DOHH2 (cell line): ENCODE data around the gene RAPGEF5.

Source experiments
- H3F3A ChIP-seq: fragments of 200-600 bp; sonication (generic), shearing (Covaris generic); 2 replicates; pipeline ENCODE4 v1.6.0; 2016; ENCODE audit warnings: antibody characterized with exemption, mild to moderate bottlenecking; ENCODE audit not compliant: control insufficient read depth, insufficient read depth
- H3K27ac ChIP-seq: fragments of 200-600 bp; sonication (generic); 2 replicates; pipeline ENCODE4 v1.5.1; 2014; ENCODE audit warnings: low read depth, mild to moderate bottlenecking, low read length, moderate library complexity
- H3K27me3 ChIP-seq: fragments of 200-600 bp; sonication (generic); 2 replicates; pipeline ENCODE4 v1.6.1; 2014; ENCODE audit warnings: mild to moderate bottlenecking, low read length, mixed read lengths; ENCODE audit not compliant: control insufficient read depth
- H3K36me3 ChIP-seq: fragments of 200-600 bp; sonication (generic); 2 replicates; pipeline ENCODE4 v1.6.1; 2014; ENCODE audit warnings: mild to moderate bottlenecking, low read length, moderate library complexity, mixed read lengths; ENCODE audit not compliant: control insufficient read depth
- H3K4me1 ChIP-seq: fragments of 200-600 bp; sonication (generic); 2 replicates; pipeline ENCODE4 v1.6.1; 2014; ENCODE audit warnings: mild to moderate bottlenecking, low read length, mixed read lengths; ENCODE audit not compliant: control insufficient read depth
- H3K4me2 ChIP-seq: fragments of 200-600 bp; sonication (generic); 2 replicates; pipeline ENCODE4 v1.6.0; 2014; ENCODE audit warnings: mild to moderate bottlenecking, low read length, moderate library complexity
- H3K4me3 ChIP-seq: fragments of 200-600 bp; sonication (generic); 2 replicates; pipeline ENCODE4 v1.5.1; 2014; ENCODE audit warnings: mild to moderate bottlenecking, low read length, mixed read lengths
- H3K79me2 ChIP-seq: fragments of 200-600 bp; sonication (generic); 2 replicates; pipeline ENCODE4 v1.6.1; 2014; ENCODE audit warnings: mild to moderate bottlenecking, low read length, mixed read lengths; ENCODE audit not compliant: control insufficient read depth
- H3K9me2 ChIP-seq: fragments of 200-600 bp; sonication (generic); replicated peaks from 2 replicates; pipeline ENCODE4 v1.6.1; 2014; ENCODE audit warnings: mild to moderate bottlenecking, low read length, mixed read lengths; ENCODE audit not compliant: control insufficient read depth
- H3K9me3 ChIP-seq: fragments of 200-600 bp; sonication (generic); 2 replicates; pipeline ENCODE4 v1.6.1; 2014; ENCODE audit warnings: antibody characterized with exemption, low read length, mixed read lengths; ENCODE audit not compliant: control insufficient read depth, insufficient read depth
- H4K20me1 ChIP-seq: fragments of 200-600 bp; sonication (generic); 2 replicates; pipeline ENCODE4 v1.6.0; 2014; ENCODE audit warnings: low read depth, mild to moderate bottlenecking, antibody characterized with exemption, low read length, moderate library complexity; ENCODE audit not compliant: control insufficient read depth, insufficient read depth
- CTCF ChIP-seq: fragments of 200-600 bp; sonication (generic); IDR thresholded peaks from one replicate; pipeline ENCODE4 v1.5.1; 2014; ENCODE audit warnings: antibody characterized with exemption, mild to moderate bottlenecking, low read depth, low read length; ENCODE audit not compliant: poor library complexity, severe bottlenecking
- EZH2phosphoT487 ChIP-seq: fragments of 200-600 bp; sonication (generic); IDR thresholded peaks from 2 replicates; pipeline ENCODE4 v1.6.1; 2017; ENCODE audit warnings: borderline replicate concordance, mild to moderate bottlenecking, antibody characterized with exemption, low read length, moderate library complexity, mixed read lengths

Gene RAPGEF5

GRCh38 chr7:22372863-22373262, 15.9 kb upstream of the RAPGEF5 start:
- Histone ChIP-seq H3K79me2 (peaks cover 17% of the 10 kb centered on the region), H3F3A (peaks cover 42% of the 10 kb centered on the region), H3K27me3 (no peaks in the 10 kb centered on the region), H3K27ac (peak overlapping the region; percentile 97), H3K4me3 (peak overlapping the region; percentile 17), H3K36me3 (peaks cover 15% of the 10 kb centered on the region; the same call in 1 of the 2 replicates), H3K9me2 (no peaks in the 10 kb centered on the region), H4K20me1 (no peaks in the 10 kb centered on the region), H3K9me3 (no peaks in the 10 kb centered on the region), H3K4me1 (peaks cover 98% of the 10 kb centered on the region), H3K4me2 (peak overlapping the region; percentile 92)
- no peak for TF ChIP-seq EZH2phosphoT487
- TF ChIP-seq CTCF, result no peak

- Histone ChIP-seq H3F3A (peaks cover 32% of the 10 kb centered on the region), H3K4me1 (peaks cover 98% of the 10 kb centered on the region), H3K9me2 (no peaks in the 10 kb centered on the region), H3K27me3 (no peaks in the 10 kb centered on the region), H3K79me2 (peaks cover 12% of the 10 kb centered on the region), H3K9me3 (no peaks in the 10 kb centered on the region), H3K36me3 (peaks cover 15% of the 10 kb centered on the region; the same call in 1 of the 2 replicates), H3K4me2 (peak overlapping the region; percentile 30), H3K4me3 (no peak overlapping the region; the same call in 1 of the 2 replicates), H4K20me1 (no peaks in the 10 kb centered on the region), H3K27ac (peak overlapping the region; percentile 17; the same call in 1 of the 2 replicates)
- TF ChIP-seq EZH2phosphoT487 (no peak), CTCF (no peak)
These were observed 14.9 kb upstream of the RAPGEF5 start for GRCh38 chr7:22371878-22372277.

GRCh38 chr7:22364900-22365299, 7.9 kb upstream of the RAPGEF5 start:
- H3F3A ChIP-seq, result peaks cover 31% of the 10 kb centered on the region
- peaks cover 93% of the 10 kb centered on the region for H3K4me1 ChIP-seq
- peaks cover 12% of the 10 kb centered on the region for H3K36me3 ChIP-seq
- peaks cover 26% of the 10 kb centered on the region for H3K79me2 ChIP-seq
- no peaks in the 10 kb centered on the region for H3K27me3 ChIP-seq
- H3K27ac ChIP-seq, result peak overlapping the region; percentile 98
- H3K4me3 ChIP-seq, result peak overlapping the region; percentile 67
- no peaks in the 10 kb centered on the region for H3K9me2 ChIP-seq
- H3K4me2 ChIP-seq, result peak overlapping the region; percentile 78
- no peaks in the 10 kb centered on the region for H3K9me3 ChIP-seq
- H4K20me1 ChIP-seq, result no peaks in the 10 kb centered on the region
- TF ChIP-seq EZH2phosphoT487 (no peak), CTCF (no peak)
